HG03469 (cell line): ENCODE data around the gene GPD1L.
"Not testable (repeated sequence)": the region's sequence is repeated elsewhere in the genome, so short reads cannot be mapped to it uniquely, and the experiment has no call there.

Source experiments
- ATAC-seq: cut with Tn5 transposase; IDR thresholded peaks from one replicate; pipeline ENCODE4 v1.9.1; 2021; ENCODE audit warnings: mild to moderate bottlenecking, moderate library complexity, moderate number of reproducible peaks; ENCODE audit not compliant: unreplicated experiment

The GPD1L gene

DNA sequence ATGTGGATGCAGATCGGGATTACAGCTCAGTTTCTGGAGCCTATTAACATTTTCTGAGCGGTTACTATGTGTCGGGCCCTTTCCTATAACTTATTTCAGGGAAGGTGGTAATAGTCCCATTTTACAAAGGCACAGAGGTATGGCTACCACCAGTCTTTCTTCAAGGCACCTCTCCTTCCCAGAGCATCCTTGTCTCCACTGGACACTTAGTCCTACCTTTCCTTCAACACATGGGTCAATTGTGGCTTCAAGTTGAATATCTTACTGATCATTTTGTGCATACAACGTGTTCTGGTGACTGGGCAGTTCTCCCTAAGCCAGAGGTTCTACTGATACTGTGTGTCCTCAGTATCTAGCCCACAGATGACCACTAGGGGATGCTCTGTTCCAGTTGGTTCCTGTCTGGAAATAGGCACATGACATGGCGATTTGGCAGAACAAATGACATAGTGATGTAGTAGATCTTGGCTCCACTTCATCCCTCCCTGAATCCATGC lies 71.3 kb downstream of the GPD1L start:
- ATAC-seq: no peak

DNA sequence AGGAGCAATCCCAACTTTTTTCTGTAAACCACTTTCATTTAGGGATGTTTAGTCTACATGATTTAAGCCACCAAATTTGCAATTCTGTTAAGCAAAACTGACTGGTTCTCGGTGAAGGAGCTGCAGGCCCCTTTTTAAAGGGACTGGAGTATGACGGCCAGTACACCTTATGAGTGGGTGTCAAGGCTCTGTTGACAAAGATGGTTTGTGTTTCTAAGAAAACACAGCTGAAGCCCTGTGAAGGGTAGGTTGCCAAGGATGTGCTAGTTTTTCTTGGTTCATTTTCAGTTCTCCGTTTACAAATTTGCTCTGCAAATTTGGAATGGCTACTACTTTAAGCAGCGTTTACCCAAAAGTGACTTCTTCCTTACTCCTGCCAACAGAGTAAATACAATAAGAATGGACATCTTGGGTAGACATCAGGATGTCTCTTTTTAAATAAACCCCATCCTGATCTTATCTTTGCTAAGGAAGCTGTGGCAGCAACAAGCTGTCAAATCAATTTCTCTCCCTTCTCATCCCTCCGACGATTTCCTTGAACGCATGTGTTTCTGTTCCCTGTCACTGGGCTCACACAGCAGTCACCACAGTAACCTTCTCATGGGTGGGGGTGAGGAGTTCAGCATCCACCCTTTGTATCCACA lies 73.8 kb downstream of the GPD1L start:
- no peak for ATAC-seq

DNA sequence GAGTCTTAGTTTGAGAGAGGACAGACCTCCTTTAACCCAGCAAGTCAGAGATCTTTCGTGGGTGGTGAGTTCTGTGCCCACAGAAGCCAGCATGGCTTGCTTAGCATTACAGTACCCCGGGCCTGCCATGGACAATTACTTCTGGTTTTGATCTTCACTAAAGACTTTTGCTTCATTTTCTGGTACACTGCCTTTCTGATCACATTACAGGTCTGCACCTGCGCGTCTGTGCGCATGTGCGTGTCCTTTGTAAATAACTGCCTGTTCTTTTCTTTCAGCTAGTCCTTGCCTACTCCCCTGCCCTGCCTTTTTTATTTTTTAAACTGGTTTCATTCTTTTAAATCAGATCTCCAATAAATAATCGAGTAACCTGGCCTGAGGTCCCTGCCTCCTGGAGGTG lies 74.9 kb downstream of the GPD1L start:
- no peak for ATAC-seq

DNA sequence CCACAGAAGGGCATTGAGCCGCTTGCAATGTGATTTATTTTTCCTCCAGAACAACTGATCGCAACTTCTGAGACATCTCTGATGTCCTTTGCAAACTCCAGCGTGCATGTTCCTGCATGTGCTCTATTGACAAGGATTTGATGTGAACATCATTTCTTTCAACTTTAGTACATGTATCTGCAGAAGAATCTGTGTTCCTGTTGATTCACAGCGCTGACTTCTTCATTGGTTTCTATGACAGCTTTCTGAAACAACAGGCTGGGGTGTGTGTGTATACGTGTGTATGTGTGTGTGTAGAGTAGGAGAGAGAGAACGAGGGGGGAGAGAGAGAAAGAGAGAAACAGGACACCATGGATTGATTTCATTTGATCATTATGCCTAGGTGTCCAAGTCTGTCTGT lies 75.4 kb downstream of the GPD1L start:
- ATAC-seq: no peak

DNA sequence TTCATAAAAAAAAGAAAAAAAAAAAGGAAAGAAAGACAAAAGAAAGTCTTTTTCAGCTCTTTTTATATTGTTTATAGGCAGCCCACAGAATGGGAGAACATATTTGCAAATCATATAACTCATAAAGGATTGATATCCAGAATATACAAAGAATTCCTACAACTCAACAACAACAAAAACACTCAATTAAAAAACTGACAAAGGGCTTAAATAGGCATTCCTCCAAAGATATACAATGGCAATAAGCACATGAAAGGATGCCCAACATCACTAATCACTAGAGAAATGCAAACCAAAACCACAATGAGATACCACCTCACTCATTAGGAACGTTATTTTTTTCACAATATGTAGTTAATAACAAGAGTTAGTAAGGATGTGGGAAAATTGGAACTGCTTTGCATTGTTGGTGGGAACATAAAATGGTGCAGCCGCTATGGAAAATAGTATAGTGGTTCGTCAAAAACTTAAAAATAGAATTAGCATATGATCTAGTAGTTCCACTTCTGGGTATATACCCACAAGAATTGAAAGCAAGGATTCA lies 77.8 kb downstream of the GPD1L start:
- no peak for ATAC-seq

DNA sequence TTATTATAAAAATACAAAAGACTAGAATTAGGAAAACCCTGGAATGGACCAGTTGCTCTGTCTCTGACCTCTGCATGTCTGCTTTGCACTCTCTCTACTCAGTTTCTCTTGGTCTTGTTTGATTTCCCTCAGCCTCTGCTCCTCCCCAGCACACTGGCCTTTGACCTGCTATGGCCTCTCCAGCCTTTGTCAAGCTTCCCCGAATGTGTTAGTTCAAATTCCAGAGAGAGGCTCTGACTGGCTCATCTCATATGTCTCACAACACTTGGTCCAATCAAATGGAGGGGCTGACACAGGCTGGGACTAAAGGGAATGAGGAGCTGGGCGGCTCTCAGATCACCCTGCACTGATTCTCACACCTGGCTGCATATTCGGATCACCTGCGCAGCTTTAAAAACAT lies 79.7 kb downstream of the GPD1L start:
- no peak for ATAC-seq

DNA sequence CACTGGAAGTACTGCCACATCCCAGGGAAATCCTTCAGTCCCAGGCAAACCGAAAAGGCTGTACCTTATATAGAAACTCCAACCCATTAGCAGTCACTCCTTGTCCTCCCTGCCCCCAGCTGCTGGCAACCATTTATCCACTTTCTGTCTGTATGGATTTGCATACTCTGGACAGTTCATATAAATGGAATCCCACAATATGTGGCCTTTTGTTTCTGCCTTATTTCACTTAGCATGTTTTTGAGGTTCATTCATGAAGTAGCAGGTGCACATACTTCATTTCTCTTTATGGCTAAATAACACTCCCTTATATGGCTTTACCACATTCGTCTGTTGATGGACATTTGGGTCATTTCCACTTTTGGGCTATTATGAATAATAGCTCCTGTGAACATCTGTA lies 80.5 kb downstream of the GPD1L start:
- no peak for ATAC-seq

DNA sequence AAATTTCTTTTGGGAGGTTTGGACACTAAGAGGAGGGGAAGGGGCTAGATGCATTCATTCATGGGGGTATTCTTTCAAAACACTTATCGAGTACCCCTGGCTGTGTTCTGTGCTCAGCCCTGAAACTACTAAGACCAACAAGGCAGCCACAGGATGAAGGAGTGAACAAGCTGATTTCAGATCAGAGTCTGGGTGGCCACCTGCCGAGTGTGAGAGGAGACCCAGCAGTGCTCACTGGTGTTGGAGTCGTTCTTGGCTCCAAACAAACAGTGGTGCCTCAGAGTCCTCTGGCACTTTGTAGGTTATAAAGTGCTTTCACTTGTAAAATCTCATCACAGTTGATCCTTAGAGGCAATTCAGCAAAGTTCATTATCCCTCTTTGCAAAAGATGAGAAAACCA lies 83.3 kb downstream of the GPD1L start:
- no peak for ATAC-seq

DNA sequence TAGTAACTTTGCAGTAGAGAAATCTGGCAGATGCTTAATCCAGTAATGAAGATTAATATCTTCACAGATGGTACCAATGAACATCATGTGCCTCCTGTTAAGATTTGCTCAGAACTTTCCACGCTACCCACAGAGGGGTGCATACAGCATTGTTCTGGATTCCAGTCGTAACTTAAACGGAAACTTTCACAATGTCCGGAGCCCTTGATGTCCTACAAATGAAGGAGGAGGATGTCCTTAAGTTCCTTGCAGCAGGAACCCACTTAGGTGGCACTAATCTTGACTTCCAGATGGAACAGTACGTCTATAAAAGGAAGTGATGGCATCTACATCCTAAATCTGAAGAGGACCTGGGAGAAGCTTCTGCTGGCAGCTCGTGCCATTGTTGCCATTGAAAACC lies 84.1 kb downstream of the GPD1L start:
- ATAC-seq: not testable (repeated sequence)

DNA sequence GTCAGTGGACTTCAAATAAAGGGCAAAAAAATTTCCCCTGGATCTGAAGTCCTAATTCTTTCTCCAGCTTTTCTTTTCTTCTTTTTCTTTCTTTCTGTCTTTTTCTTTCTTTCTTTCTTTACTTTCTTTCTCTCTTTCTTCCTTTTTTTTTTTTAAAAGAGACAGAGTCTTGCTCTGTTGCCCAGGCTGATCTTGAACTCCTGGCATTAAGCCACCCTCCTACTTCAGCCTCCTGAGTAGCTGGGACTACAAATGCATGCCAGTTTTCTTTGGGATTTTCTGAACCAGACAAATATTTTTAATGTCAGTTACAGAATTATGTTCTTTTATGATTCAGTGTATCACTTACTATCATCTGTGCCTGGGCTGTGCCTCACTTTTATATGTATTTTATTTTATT lies 86.7 kb downstream of the GPD1L start:
- no peak for ATAC-seq

DNA sequence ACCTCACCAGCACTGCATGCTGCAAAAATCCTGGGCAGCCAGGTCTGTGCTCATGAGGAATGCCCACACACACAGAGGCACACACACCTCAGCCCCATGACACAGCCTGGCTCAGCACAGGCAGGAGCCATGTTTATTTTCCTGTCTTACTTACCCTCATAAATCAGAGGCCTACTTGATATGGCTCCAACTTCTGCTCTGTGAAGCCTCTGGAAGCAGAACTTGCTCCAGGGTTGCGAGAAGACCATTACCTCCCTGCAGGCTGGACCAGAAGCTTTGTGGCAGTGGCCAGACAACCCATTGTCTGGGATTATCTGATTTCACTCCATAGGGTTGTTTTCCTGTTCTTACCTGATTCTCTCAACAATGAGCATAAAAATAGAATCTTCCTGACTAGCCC lies 88.2 kb downstream of the GPD1L start:
- no peak for ATAC-seq

DNA sequence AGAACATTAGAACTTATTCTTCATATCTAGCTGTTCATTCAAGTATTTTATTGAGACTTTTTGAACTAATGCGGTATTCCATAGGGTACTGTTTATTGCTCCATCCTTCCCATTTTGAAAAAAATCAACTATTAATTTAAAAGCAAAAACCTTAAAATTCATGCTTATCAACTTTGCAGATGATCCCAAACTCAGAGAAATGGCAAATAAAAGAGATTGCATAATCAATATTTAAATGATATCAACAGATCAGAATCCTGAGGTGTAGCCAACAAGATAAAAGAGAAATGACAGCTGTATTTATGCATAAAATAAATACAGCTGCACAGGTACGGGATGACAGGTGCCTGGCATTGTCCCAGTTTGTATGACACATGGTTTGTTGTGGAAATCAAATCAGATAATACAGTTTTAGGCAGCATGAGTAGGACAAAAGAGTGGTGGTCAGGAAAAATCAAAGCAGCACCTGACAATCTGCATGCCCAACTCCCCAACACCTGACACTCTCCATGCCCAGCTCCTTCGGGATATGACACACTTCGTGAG lies 89.6 kb downstream of the GPD1L start:
- ATAC-seq: no peak

DNA sequence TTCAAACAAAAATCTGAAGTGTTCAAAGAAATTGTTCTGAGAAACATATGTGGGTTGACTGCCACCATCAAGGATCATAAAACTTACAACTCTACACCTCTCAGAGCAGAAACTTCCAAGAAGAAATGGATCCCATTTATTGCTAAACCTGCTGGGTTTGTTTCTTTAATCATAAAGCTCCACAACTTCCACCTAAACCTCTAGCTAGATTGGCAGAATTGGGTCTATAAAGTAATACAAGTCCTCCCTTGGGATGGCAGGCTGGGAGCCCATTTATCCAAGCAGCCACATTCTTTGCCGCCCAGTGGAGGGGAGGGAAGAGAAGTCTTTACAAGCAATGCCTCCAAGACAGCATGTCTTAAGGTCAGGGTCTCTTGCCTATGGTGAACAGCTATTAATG lies 91.6 kb downstream of the GPD1L start:
- ATAC-seq: no peak

DNA sequence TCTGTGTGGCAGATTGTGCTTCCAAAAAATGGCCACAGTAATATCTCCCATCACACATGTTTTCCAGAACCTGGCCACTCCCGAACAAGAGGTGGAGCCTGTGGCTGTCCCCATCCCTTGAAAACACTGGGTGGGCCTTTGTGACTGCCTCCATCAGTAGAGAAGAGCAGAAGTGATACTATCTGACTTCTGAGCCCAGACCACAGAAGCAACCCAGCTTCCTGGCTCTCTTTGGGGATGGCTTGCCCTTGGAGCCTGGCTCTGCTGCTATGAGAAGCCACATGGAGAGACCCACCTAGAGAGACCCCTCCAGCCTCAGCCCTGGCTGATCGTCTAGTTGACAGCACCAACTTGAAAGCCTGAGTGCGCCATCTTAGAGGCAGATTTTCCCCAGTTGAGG lies 92.3 kb downstream of the GPD1L start:
- ATAC-seq: no peak

DNA sequence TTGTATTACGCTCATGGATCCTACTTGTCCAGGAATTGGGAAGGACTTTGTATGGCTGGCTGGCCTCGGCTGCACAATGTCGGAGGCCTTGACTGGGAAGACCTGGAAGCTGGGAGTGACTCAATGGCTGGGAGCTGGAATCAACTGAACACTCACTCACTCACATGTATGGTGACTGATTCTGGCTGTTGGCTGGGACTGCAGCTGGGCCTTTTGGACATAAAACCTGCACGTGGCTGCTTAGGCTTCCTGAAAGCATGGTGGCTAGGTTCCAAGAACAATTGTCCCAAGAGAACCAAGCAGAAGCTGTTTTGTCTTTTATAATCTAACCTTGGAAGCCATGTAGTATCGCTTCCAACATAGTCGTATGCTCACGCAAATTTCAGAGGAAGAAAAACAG lies 94.1 kb downstream of the GPD1L start:
- no peak for ATAC-seq

DNA sequence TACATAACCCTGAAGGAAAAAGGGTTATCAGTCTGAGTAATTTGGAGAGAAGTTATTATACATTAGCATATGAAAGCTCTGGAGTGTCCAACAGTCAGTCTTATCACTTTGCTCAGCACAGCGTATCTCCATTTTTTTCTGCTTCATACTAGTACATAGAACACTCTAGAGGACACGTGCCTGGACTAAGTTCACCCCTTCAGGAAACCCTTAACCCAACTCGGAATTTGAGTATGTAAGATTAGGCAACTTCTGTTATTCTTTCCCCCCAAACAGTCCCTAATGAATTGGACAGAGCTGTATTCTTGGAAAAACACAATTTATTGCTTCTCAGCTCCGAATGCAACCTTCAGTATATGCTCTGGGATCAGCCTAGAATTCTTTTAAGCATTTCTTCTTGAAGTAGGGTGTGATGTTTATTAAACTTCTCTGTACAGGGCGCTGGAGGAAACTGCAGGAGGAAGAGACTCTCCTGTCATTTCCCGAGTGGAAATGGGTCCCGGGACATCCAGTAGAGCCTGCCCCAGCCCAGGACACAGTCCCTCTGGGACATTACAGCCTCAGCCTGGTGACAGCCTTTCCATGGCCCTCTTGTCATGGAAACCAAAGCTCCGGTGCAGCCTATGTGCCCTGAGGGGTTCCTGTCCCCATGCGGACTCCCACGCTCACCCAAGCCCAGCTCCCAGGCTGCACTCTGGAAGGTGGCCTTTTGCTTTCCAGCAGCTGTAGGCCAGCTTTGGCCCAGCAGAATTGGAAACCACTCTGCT lies 94.8 kb downstream of the GPD1L start:
- no peak for ATAC-seq

DNA sequence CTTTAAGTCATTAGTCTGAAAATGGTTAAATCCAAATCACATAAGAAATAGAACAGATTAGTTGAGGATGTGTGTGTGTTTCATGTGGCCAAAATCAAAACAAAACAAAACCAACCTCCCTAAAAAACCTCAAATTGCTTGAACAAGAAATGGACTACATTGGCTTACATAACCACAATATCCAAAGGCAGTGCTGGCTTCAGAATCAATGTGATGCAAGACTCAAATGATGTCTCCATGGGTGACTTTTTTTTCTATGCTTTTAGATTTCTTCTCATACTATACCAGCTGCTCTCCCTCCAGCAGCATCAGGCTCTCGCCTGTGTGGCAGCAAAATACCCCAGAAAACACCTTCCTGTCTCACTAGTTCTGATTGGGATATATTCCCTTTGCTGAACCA lies 96.1 kb downstream of the GPD1L start:
- no peak for ATAC-seq

DNA sequence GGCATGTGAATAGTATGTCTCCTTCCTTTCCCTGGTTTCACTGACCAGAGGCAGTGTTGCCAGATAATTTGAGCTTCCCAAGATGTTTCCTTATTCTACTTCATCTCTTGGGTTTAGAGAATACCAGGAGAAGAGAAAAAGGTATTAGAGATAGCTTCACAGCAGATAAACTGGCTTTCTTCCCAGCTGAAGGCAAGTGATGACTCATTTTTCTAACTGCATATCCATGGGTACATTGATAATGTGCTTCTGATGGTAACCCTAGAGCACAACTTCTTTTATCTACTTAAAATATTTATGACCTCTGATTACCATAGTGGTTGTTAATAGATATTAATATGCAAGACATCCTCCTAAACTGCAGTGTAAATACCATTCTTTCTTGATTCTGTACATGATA lies 97.4 kb downstream of the GPD1L start:
- no peak for ATAC-seq

DNA sequence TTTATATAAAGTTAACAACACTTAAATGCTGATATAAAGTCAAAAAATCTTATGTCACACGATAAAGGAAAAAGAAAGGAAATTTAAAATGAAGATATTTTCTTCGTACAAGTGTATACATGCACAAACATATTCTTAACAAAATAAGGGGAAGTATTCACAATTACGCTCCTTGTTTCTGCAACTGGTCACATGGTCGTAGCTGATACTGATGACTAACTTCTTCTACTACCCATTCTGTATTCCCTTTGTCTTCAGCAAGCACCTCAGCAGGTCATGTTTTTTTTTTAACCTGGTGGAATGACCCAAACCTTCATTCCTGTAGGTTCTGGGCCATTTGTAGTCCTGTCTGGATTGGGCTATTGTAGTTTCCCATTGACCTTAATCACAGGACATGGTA lies 102.0 kb downstream of the GPD1L start:
- ATAC-seq: no peak

DNA sequence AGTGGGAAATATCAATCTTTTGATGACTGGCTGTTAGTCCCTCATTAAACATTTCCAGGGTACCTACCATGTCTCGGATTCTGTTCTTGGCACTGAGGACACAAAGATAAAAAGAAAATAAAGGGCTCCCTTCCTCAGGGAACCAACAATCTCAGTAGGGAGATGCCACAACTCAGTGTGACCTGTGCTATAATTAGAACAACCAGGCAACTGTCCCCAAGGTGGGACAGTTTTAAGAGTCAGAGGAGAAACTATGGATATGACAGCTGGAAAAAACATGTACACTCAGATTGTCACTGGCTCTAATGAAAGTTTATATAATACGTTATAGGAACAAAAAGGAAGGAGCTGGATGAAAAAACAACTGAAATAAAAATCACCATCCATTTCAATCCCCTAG lies 108.8 kb downstream of the GPD1L start:
- ATAC-seq: no peak

DNA sequence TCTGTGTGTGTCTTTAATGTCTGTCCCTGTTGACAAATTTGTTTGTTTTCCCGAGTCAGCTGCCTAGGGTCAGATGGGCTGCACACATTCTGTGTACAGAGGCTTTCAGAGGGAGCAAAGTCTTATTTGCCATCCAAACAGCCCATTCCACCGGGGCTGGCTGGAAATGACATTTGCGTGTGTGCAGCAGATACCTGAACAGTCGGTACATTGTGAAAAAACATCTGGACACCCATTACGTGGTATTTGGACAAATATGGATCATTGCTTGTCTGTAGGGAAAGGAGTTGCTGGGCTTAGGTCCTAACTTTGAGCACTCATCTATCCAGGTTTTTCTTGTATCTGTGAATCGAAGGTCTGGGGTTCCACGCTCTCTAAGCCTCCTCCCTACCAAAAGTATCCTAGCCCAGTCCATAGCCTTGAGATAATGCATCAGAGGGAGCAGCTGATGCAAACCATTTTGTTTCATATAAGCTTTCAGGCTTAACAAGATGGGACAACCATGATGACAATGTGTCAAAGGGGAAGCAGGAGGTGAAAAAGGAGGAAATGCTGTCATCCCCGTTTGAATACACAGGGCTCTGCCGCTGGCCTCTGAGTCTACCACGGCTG lies 109.9 kb downstream of the GPD1L start:
- no peak for ATAC-seq

DNA sequence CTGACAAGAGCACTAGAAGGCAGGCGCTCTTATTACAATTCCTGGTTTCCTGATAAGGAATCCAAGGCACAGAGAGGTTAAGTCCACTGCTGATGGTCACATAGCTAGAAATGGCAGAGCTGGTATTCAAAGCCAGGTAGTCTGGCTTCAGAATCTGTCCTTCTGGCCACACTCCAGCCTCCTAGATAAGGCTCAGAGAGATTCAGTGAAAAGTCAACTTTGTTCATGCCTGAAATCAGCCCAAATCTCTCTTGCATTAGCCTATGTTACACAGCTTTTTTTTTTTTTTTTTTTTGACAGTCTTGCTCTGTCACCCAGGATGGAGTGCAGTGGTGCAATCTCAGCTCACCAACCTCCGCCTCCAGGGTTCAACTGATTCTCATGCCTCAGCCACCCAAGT lies 110.9 kb downstream of the GPD1L start:
- ATAC-seq: no peak
